Heart right ventricle (tissue), 16 donors: ENCODE measurements around the gene TK1. TPM values are rescaled to one million over a fixed set of nuclear protein-coding genes. Genes with fewer than 3 reads are reported as not detected.
"Not testable (repeated sequence)": the region's sequence is repeated elsewhere in the genome, so short reads cannot be mapped to it uniquely, and the experiment has no call there.

ENCODE experiments used
- ATAC-seq, 8 donors: fragments of 200-7000 bp; cut with Tn5 transposase; one replicate each; pipeline ENCODE4 v1.9.1; 2020; ENCODE audit warnings: mild to moderate bottlenecking in 8 of 8, moderate library complexity in 8 of 8, moderate number of reproducible peaks in 1 of 8
- DNase-seq, 2 donors: peaks; one replicate each; pipeline ENCODE4 v3.0.0-alpha.2; 2020
- H3K27ac ChIP-seq, 10 donors: fragments of 200-600 bp; sonication (generic) in 2 of 10; one replicate each; pipeline versions ENCODE4 v1.5.0 to v1.8.0; 2020 to 2022; ENCODE audit warnings: mild to moderate bottlenecking in 3 of 10
- H3K27me3 ChIP-seq, 7 donors: fragments of 200-600 bp; one replicate each; pipeline ENCODE4 v1.8.0; 2021 to 2022; ENCODE audit warnings: mild to moderate bottlenecking in 2 of 7
- H3K36me3 ChIP-seq, 9 donors: fragments of 200-600 bp; sonication (generic) in 1 of 9; one replicate each; pipeline versions ENCODE4 v1.5.0 to v1.8.0; 2020 to 2022; ENCODE audit warnings: mild to moderate bottlenecking in 2 of 9
- H3K4me1 ChIP-seq, 9 donors: fragments of 200-600 bp; sonication (generic) in 1 of 9; one replicate each; pipeline versions ENCODE4 v1.5.0 to v1.8.0; 2020 to 2022; ENCODE audit warnings: mild to moderate bottlenecking in 4 of 9
- H3K4me3 ChIP-seq, 10 donors: fragments of 200-600 bp; sonication (generic) in 2 of 10; one replicate each; pipeline versions ENCODE4 v1.5.0 to v1.8.0; 2020 to 2022; ENCODE audit warnings: mild to moderate bottlenecking in 7 of 10, moderate library complexity in 2 of 10
- H3K9me3 ChIP-seq, 11 donors: fragments of 200-600 bp in 10 of 11; sonication (generic) in 2 of 11; one replicate each; pipeline versions ENCODE4 v1.5.0 to v1.8.0; 2013 to 2022; ENCODE audit warnings: mild to moderate bottlenecking in 2 of 11, control low read depth in 1 of 11, moderate library complexity in 1 of 11
- CTCF ChIP-seq, 9 donors: fragments of 200-600 bp; sonication (generic) in 2 of 9; IDR thresholded peaks; one replicate each; pipeline versions ENCODE4 v1.5.0 to v1.8.0; 2021 to 2022; ENCODE audit warnings: antibody characterized with exemption in 9 of 9, mild to moderate bottlenecking in 5 of 9, moderate library complexity in 1 of 9
- WGBS, 2 donors: extraction: QIAGEN DNeasy Blood & Tissue Kit; methylation state at CpG; one replicate each; pipeline ENCODE4 v1.1.7; 2013; ENCODE audit warnings: inconsistent platforms in 1 of 2; 5-methylcytosine and 5-hydroxymethylcytosine counted together
- intact Hi-C, 10 donors: fragments of 100-400 bp; cut with DNase I; formaldehyde crosslinking; loops; one replicate each; pipeline versions ENCODE4 v1.11.1 to v1.14.2; 2022
- polyA plus RNA-seq, 2 donors: library from polyadenylated mRNA; stranded (reverse); fragments of 200-250 nt; gene quantifications; one replicate each; pipeline ENCODE4 v1.2.3, GENCODE V29; 2013
- total RNA-seq, 10 donors: library from RNA; stranded (reverse); fragmentation: NEBNext Ultra II Directional in 3 of 10; extraction: Animal tissue kit (Norgen Biotek cat#: 25700) in 3 of 10; gene quantifications; one replicate each; pipeline versions ENCODE4 v1.2.1 to v1.2.4, GENCODE V29; 2021 to 2023
- donor health status: Arrhythmogenic right ventricular cardiomyopathy.
- donor health status: ischemic (EF 13 %, LVEDD 7.1; RV severe dilation, severe dysfunction).
- donor health status: healthy with polysubstance abuse.
- donor health status: DM: no; HTN: yes; CAD: no.
- donor health status: DM: no; HTN: no; CAD: no.
- donor health status: ischemic (EF 25% LVEDD 6.9; RV normal size, moderate dysfunction).
- donor health status: ischemic (EF 25% LVEDD 5.7; RV mildly dilated, moderate dysfunction).
- donor health status: healthy.
- donor health status: DM: yes; HTN: yes; CAD: no.
- donor health status: Ischemic cardiomyopathy.
- donor health status: ischemic (EF 35%, LVEDD 5.7; RV mildly dilated, moderate dysfunction).
- donor health status: nonischemic (EF 11% LVEDD 7.7; RV severe dilation, severe dysfunction).
- donor health status: DM: yes; HTN: yes; CAD: no.
- donor health status: PGD.
- donor health status: ischemic (EF 29% LVEDD 5.4; RV normal size, mild dysfunction).
- donor health status: nonischemic (EF 23%, LVEDD 6.1; RV moderate dilation, normal function).

Gene TK1
- total and polyA plus RNA-seq, 12 donors: 0.33 to 12.7 (median 1.2) TPM

DNA sequence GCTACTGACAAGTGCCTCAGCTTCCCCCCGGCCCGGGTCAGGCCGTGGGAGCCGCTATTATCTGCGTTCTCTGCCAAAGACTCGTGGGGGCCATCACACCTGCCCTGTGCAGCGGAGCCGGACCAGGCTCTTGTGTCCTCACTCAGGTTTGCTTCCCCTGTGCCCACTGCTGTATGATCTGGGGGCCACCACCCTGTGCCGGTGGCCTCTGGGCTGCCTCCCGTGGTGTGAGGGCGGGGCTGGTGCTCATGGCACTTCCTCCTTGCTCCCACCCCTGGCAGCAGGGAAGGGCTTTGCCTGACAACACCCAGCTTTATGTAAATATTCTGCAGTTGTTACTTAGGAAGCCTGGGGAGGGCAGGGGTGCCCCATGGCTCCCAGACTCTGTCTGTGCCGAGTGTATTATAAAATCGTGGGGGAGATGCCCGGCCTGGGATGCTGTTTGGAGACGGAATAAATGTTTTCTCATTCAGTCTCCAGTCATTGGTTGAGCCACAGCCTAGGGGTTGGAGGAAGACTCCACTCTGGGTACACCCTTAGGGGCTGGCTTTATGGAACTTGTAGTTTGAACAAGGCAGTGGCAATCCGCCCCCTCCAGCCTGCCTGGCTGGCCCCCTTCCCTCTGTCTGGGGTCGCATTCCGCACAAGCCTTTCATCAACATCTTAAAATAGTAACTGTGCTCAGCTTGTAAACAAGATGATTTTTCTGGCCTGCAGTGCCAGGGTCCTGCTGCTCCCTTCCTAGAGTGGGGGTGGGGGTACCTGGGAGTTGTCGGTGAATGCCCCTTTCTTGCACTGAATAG, 14.4 kb downstream of the TK1 start:
- intact Hi-C loops: loop anchor here in 4 of 10 donors (5.0 to 10.0 kb wide), 2 partner anchors 45 to 148 kb away; partner anchors contain the start of gene TMC6 (in 3 of the 4)
- no peak for TF ChIP-seq CTCF (IDR thresholded peaks at IDR 0.05)
- WGBS, 2 donors: 33 to 40% methylated on average over 19 of the region's 19 CpGs
- peak overlapping the region in 2 of 10 donors; percentile 8 to 27 for H3K4me3 ChIP-seq
- peak; percentile 9 to 63 (median 36) for ATAC-seq
- H3K27ac ChIP-seq: peak overlapping the region; percentile 80 to 94 (median 88)
- H3K9me3 ChIP-seq: no peaks in the 10 kb centered on the region
- peak; percentile 56 to 57 for DNase-seq
- peaks cover 39 to 87% (median 70%) of the 10 kb centered on the region in 9 donors for H3K4me1 ChIP-seq
- no peaks in the 10 kb centered on the region for H3K27me3 ChIP-seq
- peaks cover 0 to 38% (median 10%) of the 10 kb centered on the region in 9 donors for H3K36me3 ChIP-seq

DNA sequence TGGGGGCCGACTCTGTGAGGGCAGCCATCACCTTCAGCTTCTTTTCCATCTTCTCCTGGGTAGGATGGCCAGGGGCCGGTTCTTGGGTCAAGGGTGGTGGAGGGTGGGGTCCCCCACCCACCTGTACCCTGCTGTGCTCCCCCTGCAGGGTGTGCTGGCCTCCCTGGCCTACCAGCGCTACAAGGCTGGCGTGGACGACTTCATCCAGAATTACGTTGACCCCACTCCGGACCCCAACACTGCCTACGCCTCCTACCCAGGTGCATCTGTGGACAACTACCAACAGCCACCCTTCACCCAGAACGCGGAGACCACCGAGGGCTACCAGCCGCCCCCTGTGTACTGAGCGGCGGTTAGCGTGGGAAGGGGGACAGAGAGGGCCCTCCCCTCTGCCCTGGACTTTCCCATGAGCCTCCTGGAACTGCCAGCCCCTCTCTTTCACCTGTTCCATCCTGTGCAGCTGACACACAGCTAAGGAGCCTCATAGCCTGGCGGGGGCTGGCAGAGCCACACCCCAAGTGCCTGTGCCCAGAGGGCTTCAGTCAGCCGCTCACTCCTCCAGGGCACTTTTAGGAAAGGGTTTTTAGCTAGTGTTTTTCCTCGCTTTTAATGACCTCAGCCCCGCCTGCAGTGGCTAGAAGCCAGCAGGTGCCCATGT, 15.1 kb downstream of the TK1 start:
- Histone ChIP-seq H3K27ac (peak overlapping the region; percentile 80 to 94 (median 88)), H3K36me3 (peaks cover 0 to 38% (median 10%) of the 10 kb centered on the region in 9 donors), H3K4me1 (peaks cover 39 to 84% (median 68%) of the 10 kb centered on the region in 9 donors), H3K4me3 (peak overlapping the region in 2 of 10 donors; percentile 8 to 27)
- 78 to 84% methylated on average over 19 of the region's 19 CpGs for whole genome bisulfite sequencing, 2 donors
- intact Hi-C loops: loop anchor here in 4 of 10 donors (5.0 to 10.0 kb wide), 2 partner anchors 44 to 147 kb away; partner anchors contain the start of gene TMC6 (in 3 of the 4)
- not testable (repeated sequence) for DNase-seq, H3K27me3 ChIP-seq, ATAC-seq, H3K9me3 ChIP-seq

DNA sequence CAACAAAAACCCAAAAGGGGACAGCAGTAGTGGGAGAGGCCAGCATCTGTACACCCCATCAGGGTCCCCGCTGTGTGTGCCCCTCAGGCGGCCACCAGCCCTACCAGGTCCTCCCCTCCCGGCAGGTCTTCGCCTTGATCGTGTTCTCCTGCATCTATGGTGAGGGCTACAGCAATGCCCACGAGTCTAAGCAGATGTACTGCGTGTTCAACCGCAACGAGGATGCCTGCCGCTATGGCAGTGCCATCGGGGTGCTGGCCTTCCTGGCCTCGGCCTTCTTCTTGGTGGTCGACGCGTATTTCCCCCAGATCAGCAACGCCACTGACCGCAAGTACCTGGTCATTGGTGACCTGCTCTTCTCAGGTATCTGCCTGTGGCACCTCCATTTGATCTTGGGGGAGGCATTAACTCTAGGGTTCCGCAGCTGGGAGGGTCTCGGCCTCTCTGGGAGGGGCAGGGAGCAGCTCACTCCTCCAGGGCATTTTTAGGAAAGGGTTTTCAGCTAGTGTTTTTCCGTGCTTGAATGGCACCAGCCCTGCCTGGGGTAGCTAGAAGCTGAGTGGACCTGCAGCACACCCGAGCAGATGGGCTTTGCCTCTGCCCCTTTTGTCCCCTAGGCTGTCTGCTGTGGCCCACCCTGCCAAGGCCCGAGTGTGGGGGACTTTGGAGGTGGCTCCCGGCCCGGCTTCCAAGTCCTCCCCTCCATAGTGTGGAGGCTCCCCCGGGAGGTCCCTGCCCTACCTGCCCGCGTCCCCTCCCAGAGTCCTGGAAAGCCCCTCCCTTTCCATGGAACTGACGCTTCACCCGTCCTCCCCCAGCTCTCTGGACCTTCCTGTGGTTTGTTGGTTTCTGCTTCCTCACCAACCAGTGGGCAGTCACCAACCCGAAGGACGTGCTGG, 15.9 kb downstream of the TK1 start:
- TF ChIP-seq CTCF (IDR thresholded peaks at IDR 0.05): no peak
- DNase-seq (no peak), ATAC-seq (no peak)
- Histone ChIP-seq H3K4me3 (no peak overlapping the region), H3K4me1 (peaks cover 33 to 76% (median 61%) of the 10 kb centered on the region in 9 donors), H3K36me3 (peaks cover 0 to 38% (median 10%) of the 10 kb centered on the region in 9 donors), H3K27ac (peak overlapping the region in 7 of 10 donors; percentile 82 to 94 (median 89)), H3K9me3 (no peaks in the 10 kb centered on the region), H3K27me3 (no peaks in the 10 kb centered on the region)
- intact Hi-C loops: loop anchor here in 4 of 10 donors (5.0 to 10.0 kb wide), 2 partner anchors 44 to 146 kb away; partner anchors contain the start of gene TMC6 (in 3 of the 4)
- 82 to 85% methylated on average over 31 of the region's 31 CpGs for WGBS, 2 donors
